Caco-2 (cell line): ENCODE results near the gene ATP6V1C2. TPM values are rescaled to one million over a fixed set of nuclear protein-coding genes. Genes with fewer than 3 reads are reported as not detected.
"Not testable (repeated sequence)": the region's sequence is repeated elsewhere in the genome, so short reads cannot be mapped to it uniquely, and the experiment has no call there.

Experiments
- BruUV-seq: library from RNA; stranded (reverse); fragments of 400-500 nt; replicated peaks from 2 replicates; lab custom pipeline; 2021; lab: Mats Ljungman, UMichigan
- CTCF ChIA-PET: fragments of 300-600 bp; sonication (Branson Sonifier 250); formaldehyde crosslinking; loops from one replicate; lab custom pipeline; 2022; ENCODE audit warnings: antibody characterized with exemption; lab: Charles Lee
- POLR2A ChIA-PET: fragments of 300-600 bp; sonication (Branson Sonifier 250); formaldehyde crosslinking; loops from one replicate; lab custom pipeline; 2022; ENCODE audit warnings: antibody characterized with exemption; lab: Charles Lee
- DNase-seq, 2 experiments: peaks; one replicate each; pipeline versions ENCODE4 v3.0.0 to v3.0.0-alpha.2; 2020 to 2022
- H3K27me3 ChIP-seq: replicated peaks from 2 replicates; pipeline ENCODE4 v1.6.0; 2011; ENCODE audit warnings: low read length; ENCODE audit not compliant: control insufficient read depth, insufficient read depth
- H3K36me3 ChIP-seq: 2 replicates; pipeline ENCODE4 v1.5.1; 2011; ENCODE audit warnings: low read length; ENCODE audit not compliant: control insufficient read depth, insufficient read depth
- H3K4me1 ChIP-seq: fragments of 250-450 bp; sonication (Bioruptor Pico); 2 replicates; pipeline ENCODE4 v1.5.1; 2020; ENCODE audit warnings: mild to moderate bottlenecking
- H3K4me3 ChIP-seq: 2 replicates; pipeline ENCODE4 v1.5.1; 2011; ENCODE audit warnings: low read depth, mild to moderate bottlenecking, control low read depth, low read length
- H3K9me3 ChIP-seq: fragments of 250-450 bp; sonication (Bioruptor Pico); 2 replicates; pipeline ENCODE4 v1.5.1; 2020; ENCODE audit warnings: mild to moderate bottlenecking, moderate library complexity
- H3K27ac Mint-ChIP-seq: one replicate; pipeline ENCODE4 v1.8.0; 2022; ENCODE audit warnings: mixed read lengths; ENCODE audit not compliant: unreplicated experiment
- H3K27me3 Mint-ChIP-seq: one replicate; pipeline ENCODE4 v1.8.0; 2022; ENCODE audit warnings: mixed read lengths; ENCODE audit not compliant: insufficient read depth, unreplicated experiment
- H3K36me3 Mint-ChIP-seq: one replicate; pipeline ENCODE4 v1.8.0; 2022; ENCODE audit warnings: mild to moderate bottlenecking, mixed read lengths; ENCODE audit not compliant: insufficient read depth, unreplicated experiment
- H3K4me1 Mint-ChIP-seq: one replicate; pipeline ENCODE4 v1.8.0; 2022; ENCODE audit warnings: low read depth, mixed read lengths; ENCODE audit not compliant: unreplicated experiment
- H3K4me3 Mint-ChIP-seq: one replicate; pipeline ENCODE4 v1.8.0; 2022; ENCODE audit warnings: mild to moderate bottlenecking, moderate library complexity, mixed read lengths; ENCODE audit not compliant: unreplicated experiment
- H3K9me3 Mint-ChIP-seq: one replicate; pipeline ENCODE4 v1.8.0; 2022; ENCODE audit warnings: mixed read lengths; ENCODE audit not compliant: unreplicated experiment
- CTCF ChIP-seq, 2 experiments: fragments of 200-600 bp in 1 of 2; IDR thresholded peaks; 1 replicate in 1 of 2; 2 replicates in 1 of 2; pipeline versions ENCODE4 v1.5.1 to v1.8.0; 2011 to 2022; ENCODE audit warnings: antibody characterized with exemption in 1 of 2, control low read depth in 1 of 2, inconsistent platforms in 1 of 2, low read depth in 1 of 2, low read length in 1 of 2, mild to moderate bottlenecking in 1 of 2, moderate library complexity in 1 of 2; ENCODE audit not compliant: insufficient read depth in 1 of 2, severe bottlenecking in 1 of 2, unreplicated experiment in 1 of 2
- intact Hi-C: fragments of 100-400 bp; cut with micrococcal nuclease; formaldehyde crosslinking; loops from one replicate; pipeline ENCODE4 v1.10.0; 2022; ENCODE audit not compliant: unreplicated experiment
- total RNA-seq: library from RNA; stranded (reverse); gene quantifications from 2 replicates; pipeline ENCODE4 v1.2.3, GENCODE V29; 2022

The ATP6V1C2 gene
- total RNA-seq, 1 experiment from 2014 or later, result 4.2 TPM

GRCh38 chr2:10800163-10800562 lies 78.7 kb downstream of the ATP6V1C2 start:
- no peaks in the 10 kb centered on the region for H3K4me1 Mint-ChIP-seq
- POLR2A ChIA-PET, result interaction anchor here (0.6 kb wide), 1 partner anchor 168 kb away, joined by 3 read pairs; no protein-coding TSS in a partner anchor
- H3K4me1 ChIP-seq, result peaks cover 7% of the 10 kb centered on the region
- BruUV-seq, result no TSS peak
- DNase-seq, result no peak
- no peaks in the 10 kb centered on the region for H3K27me3 ChIP-seq
- no peak overlapping the region for H3K4me3 Mint-ChIP-seq
- H3K4me3 ChIP-seq, result no peak overlapping the region
- no peaks in the 10 kb centered on the region for H3K27me3 Mint-ChIP-seq
- peaks cover 69% of the 10 kb centered on the region for H3K36me3 Mint-ChIP-seq
- CTCF ChIA-PET, result interaction anchor here (0.6 kb wide), 1 partner anchor 31 kb away, joined by 3 read pairs; no protein-coding TSS in a partner anchor
- H3K27ac Mint-ChIP-seq, result no peak overlapping the region
- no peak for TF ChIP-seq CTCF (IDR thresholded peaks at IDR 0.05; ENCODE audit: insufficient read depth in 1 of 2, low read depth in 1 of 2, low read length in 1 of 2, severe bottlenecking in 1 of 2, unreplicated experiment in 1 of 2)
- peaks cover 4% of the 10 kb centered on the region for H3K36me3 ChIP-seq
- H3K9me3 ChIP-seq, result no peaks in the 10 kb centered on the region
- intact Hi-C loops, result no loop called here
- H3K9me3 Mint-ChIP-seq, result no peaks in the 10 kb centered on the region

GRCh38 chr2:10802657-10803056 lies 81.2 kb downstream of the ATP6V1C2 start:
- H3K27me3 Mint-ChIP-seq, result no peaks in the 10 kb centered on the region
- no peak overlapping the region for H3K4me3 ChIP-seq
- DNase-seq, result no peak
- H3K27ac Mint-ChIP-seq, result no peak overlapping the region
- H3K4me1 Mint-ChIP-seq, result no peaks in the 10 kb centered on the region
- CTCF ChIA-PET, result no interaction called here
- no peak for TF ChIP-seq CTCF (IDR thresholded peaks at IDR 0.05; ENCODE audit: insufficient read depth in 1 of 2, low read depth in 1 of 2, low read length in 1 of 2, severe bottlenecking in 1 of 2, unreplicated experiment in 1 of 2)
- H3K36me3 ChIP-seq, result peaks cover 2% of the 10 kb centered on the region; the same call in 1 of the 2 replicates
- BruUV-seq, result no TSS peak
- H3K9me3 ChIP-seq, result no peaks in the 10 kb centered on the region
- intact Hi-C loops, result no loop called here
- H3K36me3 Mint-ChIP-seq, result peaks cover 45% of the 10 kb centered on the region
- H3K4me3 Mint-ChIP-seq, result no peak overlapping the region
- H3K4me1 ChIP-seq, result no peaks in the 10 kb centered on the region
- H3K9me3 Mint-ChIP-seq, result no peaks in the 10 kb centered on the region
- no peaks in the 10 kb centered on the region for H3K27me3 ChIP-seq
- POLR2A ChIA-PET, result no interaction called here

- H3K36me3 ChIP-seq, H3K27ac Mint-ChIP-seq, H3K4me3 Mint-ChIP-seq, intact Hi-C loops, POLR2A ChIA-PET, H3K9me3 Mint-ChIP-seq, H3K27me3 Mint-ChIP-seq, H3K27me3 ChIP-seq, DNase-seq, H3K9me3 ChIP-seq, H3K4me3 ChIP-seq, BruUV-seq, H3K4me1 ChIP-seq: not testable (repeated sequence)
- peaks cover 21% of the 10 kb centered on the region for H3K36me3 Mint-ChIP-seq
- H3K4me1 Mint-ChIP-seq, result peaks cover 16% of the 10 kb centered on the region
- CTCF ChIA-PET, result interaction anchor here (0.6 kb wide), 1 partner anchor 12 kb away, joined by 3 read pairs; no protein-coding TSS in a partner anchor
Measured at GRCh38 chr2:10805990-10806389, 84.6 kb downstream of the ATP6V1C2 start.
